Epithelial cell of proximal tubule (primary cell): ENCODE data around the gene PHPT1. TPM values are rescaled to one million over a fixed set of nuclear protein-coding genes. Genes with fewer than 3 reads are reported as not detected.
"Not testable (repeated sequence)": the region's sequence is repeated elsewhere in the genome, so short reads cannot be mapped to it uniquely, and the experiment has no call there.

Experiments
- DNase-seq: peaks from one replicate; pipeline ENCODE4 v3.0.0-alpha.2; 2011; ENCODE audit warnings: low read depth
- H3K4me3 ChIP-seq: 2 replicates; pipeline ENCODE4 v1.5.1; 2011; ENCODE audit warnings: low read depth, mild to moderate bottlenecking, low read length
- total RNA-seq: library from RNA; depleted of rRNA; stranded (reverse); fragments of >200 nt; gene quantifications from 2 replicates; pipeline ENCODE4 v1.2.3, GENCODE V29; 2015
- TF ChIP-seq, protein P1 (sequence below): conservative IDR thresholded peaks from 2 replicates; pipeline ENCODE4 v1.5.1; 2012; ENCODE audit warnings: low read depth, mild to moderate bottlenecking, low read length

PHPT1 gene
- 101 and 114 TPM in 2 replicates for total RNA-seq

DNA sequence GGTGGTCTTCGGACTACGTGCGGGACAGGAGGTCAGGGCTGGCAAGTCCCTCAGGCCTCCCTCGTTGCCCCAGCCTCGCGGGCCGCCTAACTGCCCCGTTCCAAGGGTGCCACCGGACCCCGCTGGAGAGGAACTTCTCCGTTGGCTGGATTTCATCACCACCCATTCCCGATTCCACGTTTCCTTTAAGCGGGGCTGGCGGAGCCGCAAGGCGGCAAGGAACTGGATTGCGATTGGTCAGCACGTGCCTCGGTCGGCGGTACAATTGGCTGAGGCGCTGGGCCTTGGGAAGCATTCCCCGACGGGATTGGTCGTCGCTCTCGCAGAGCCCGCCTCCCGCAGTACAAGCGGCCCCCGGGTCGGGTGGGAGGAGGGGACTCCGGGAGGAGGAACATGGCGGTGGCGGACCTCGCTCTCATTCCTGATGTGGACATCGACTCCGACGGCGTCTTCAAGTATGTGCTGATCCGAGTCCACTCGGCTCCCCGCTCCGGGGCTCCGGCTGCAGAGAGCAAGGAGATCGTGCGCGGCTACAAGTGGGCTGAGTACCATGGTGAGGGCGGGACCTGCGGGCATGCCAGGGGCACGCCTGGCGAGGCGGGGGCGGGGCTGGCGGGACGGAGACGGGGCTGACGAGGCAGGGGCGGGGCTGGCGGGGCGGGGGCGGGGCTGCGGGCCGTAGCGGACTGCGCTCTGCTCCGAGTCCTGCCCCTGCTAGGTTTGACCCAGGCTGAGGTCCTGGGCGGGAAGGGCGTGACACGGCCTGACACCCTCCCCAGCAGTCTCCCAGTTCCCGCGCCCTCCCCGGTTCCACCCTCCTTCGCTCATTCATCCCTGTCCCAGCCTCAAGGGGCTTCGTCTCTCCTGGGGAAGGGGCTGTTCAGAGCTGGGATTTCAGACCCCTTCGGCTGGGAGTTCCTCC, at the start of gene PHPT1:
Gene PHPT1 (plus strand): TSS at position 372 of the 922 bp plus-strand sequence. CDS start 22 bp downstream, at position 394.
- H3K4me3 ChIP-seq, result peak within 1 kb of the TSS; percentile 77
- TF ChIP-seq, protein P1, sequence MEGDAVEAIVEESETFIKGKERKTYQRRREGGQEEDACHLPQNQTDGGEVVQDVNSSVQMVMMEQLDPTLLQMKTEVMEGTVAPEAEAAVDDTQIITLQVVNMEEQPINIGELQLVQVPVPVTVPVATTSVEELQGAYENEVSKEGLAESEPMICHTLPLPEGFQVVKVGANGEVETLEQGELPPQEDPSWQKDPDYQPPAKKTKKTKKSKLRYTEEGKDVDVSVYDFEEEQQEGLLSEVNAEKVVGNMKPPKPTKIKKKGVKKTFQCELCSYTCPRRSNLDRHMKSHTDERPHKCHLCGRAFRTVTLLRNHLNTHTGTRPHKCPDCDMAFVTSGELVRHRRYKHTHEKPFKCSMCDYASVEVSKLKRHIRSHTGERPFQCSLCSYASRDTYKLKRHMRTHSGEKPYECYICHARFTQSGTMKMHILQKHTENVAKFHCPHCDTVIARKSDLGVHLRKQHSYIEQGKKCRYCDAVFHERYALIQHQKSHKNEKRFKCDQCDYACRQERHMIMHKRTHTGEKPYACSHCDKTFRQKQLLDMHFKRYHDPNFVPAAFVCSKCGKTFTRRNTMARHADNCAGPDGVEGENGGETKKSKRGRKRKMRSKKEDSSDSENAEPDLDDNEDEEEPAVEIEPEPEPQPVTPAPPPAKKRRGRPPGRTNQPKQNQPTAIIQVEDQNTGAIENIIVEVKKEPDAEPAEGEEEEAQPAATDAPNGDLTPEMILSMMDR, result no peak
- peak; percentile 87 for DNase-seq

DNA sequence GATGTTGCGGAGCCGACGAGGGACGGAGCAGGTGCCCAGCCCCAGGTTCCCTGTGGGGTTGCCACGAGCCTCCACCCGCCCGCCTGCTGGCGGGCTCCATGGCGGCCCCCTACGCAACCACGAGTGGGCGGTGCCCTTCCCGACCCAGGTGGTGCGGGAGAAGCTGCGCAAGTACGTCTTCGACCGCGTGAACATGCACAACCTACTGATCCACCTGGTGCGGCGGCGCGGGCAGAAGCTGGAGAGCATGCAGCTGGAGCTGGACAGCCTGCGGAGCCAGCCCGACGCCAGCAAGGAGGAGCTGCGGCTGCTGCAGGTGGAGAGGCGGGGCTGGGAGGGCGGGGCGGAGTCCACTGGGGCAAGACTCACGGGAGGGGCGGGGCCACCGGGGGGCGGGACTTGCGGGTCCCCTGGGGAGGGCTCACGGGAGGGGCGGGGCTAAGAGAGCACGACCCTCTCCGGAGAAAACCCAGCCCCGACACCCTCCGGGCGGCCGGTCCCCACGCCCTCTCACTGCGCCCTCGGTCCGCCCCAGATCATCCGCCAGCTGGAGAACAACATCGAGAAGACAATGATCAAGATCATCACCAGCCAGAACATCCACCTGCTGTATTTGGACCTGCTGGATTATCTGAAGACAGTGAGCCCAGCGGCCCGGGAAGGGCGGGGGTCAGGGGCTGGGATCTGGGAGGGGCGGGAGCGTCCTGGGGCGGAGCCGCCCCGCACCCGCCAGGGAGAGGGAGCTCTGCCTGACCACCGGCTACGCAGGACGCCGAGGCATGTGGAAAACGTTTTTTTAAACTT, 49.2 kb upstream of the PHPT1 start:
- DNase-seq, result no peak
- TF ChIP-seq, protein P1, result no peak
- peak overlapping the region; percentile 64 for H3K4me3 ChIP-seq

DNA sequence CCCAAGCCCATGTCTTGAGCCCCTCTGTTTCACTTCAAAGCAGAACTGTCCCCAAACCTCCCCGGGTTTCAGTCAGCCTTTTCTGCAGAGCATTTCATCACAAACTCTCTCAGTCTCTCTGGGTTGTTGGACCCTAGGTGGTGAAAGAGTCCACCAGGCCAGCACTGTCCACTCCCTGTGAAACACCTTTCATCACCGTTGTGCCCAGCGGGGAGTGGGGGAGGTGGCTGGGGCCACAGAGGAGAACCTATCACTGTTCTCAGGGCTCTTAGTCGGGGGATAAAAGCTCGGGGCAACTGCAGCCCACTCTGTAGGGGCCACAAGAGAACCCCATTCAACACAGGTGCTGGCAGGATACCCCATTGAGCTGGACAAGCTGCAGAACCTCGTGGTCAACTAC, 46.9 kb upstream of the PHPT1 start:
- no peak overlapping the region for H3K4me3 ChIP-seq
- DNase-seq, result no peak
- TF ChIP-seq, protein P1, result no peak

DNA sequence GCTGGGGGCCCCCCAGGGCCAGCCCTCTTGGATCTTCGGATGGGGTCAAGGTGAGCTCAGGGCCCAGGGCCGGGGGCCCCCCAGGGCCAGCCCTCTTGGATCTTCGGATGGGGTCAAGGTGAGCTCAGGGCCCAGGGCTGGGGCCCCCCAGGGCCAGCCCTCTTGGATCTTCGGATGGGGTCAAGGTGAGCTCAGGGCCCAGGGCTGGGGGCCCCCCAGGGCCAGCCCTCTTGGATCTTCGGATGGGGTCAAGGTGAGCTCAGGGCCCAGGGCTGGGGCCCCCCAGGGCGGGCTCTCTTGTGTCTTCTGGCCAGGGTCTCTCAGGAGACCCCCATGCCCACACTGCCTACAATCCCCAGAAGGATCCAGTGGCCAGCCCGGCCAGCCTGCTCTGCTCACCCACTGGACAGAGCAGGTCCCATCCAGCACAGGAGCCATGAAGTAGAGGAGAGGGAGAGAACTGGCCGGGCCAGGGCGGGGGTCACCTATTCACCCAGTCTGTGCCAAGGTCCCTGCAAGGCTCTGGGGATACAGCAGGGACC, 46.1 kb upstream of the PHPT1 start:
- not testable (repeated sequence) for H3K4me3 ChIP-seq, DNase-seq

DNA sequence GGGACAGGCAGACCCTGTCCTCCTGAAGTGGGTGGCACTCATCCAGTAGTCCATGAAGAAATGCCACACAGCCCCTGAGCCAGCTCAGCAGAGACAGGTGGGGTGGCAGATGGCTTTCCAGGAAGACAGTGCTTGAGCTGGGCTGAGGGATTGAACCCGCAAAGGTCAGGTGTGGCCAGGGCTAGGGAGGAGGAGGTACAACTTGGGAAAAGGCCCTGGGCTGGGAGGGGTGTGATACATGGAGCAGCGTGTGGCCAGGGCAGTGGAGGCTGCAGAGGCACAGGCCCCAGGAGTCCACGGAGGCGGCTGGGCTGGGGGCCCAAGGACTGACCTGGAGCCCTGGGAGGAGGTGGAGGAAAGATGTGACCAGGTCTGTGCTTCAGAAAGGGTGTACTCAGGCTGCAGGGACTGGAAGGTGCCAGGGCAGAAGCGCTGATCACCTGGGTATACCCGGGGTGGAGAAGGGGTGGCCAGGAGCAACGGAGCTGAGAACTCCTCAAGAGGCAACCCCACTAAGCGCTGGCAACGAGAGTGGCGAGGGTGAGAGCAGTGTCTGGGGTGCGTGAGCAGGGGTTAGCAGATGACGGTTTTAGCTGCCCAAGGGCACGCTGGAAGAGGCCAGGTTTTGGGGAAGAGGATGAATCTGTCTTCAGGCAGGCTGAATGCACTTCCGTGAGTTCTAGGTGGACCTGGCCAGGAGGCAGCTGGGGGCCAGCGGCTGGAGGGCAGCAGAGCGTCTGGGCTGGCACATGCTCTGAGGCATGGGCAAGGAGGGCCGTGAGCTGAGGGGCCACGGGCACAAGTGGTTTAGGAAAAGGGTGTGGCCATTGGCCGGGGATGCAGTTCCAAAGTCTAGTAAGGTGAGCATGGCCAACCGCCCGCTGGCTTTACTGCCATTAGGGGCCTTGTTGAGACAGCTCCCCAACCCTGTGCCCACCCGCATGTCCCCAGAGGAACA, 45.4 kb upstream of the PHPT1 start:
- TF ChIP-seq, protein P1, result no peak
- H3K4me3 ChIP-seq, result no peak overlapping the region
- DNase-seq, result no peak

DNA sequence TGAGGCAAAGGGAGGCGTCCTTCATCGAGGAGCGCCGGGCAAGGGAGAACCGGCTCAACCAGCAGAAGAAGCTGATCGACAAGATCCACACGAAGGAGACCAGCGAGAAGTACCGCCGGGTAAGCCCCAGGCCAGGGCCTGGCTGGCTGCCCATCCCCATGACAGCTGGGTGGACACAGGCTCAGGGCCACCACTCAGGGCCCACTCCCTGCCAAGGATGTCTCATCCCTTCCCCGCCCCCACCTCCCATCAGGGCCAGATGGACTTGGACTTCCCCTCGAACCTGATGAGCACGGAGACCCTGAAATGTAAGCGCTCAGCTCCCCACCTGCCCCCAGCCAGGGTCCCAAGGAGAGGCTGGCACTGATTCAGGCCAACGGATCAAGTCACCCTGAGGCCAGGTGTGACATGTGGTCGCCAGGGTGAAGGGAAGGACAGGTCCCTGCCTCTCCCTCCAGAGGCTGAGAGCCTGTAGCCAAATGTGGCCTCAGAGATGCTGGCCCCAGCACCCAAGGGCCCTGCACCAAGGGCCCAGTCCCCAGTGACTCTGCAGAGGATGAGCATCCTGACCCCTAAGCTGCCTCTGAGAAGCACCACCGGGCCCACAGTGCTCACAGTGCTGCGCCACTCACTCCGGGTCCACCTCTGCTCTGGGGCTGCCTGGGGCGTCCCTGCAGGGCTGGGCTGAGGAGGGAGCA, 44.6 kb upstream of the PHPT1 start:
- DNase-seq, result no peak
- TF ChIP-seq, protein P1, result no peak

More for the DNA sequence above, 44.6 kb upstream of the PHPT1 start:
- H3K4me3 ChIP-seq, result no peak overlapping the region
